NCI-H1092 treated with DMSO at 0.1 percent for 48 hours (cell line): ENCODE data around the gene C1orf115.
"Not testable (repeated sequence)": the region's sequence is repeated elsewhere in the genome, so short reads cannot be mapped to it uniquely, and the experiment has no call there.

ENCODE experiments used
- DNase-seq: peaks from one replicate; lab custom pipeline; 2025; lab: John Stamatoyannopoulos, UW

The C1orf115 gene

GRCh38 chr1:220690140-220691052, at the start of gene C1orf115:
Gene C1orf115, plus strand, starts transcription at chr1:220690363. Its CDS starts 40 bp downstream, at chr1:220690403.
- peak; percentile 61 for DNase-seq

GRCh38 chr1:220642285-220642684, 47.9 kb upstream of the C1orf115 start:
- DNase-seq: no peak

GRCh38 chr1:220652995-220653394, 37.2 kb upstream of the C1orf115 start:
- DNase-seq: no peak

GRCh38 chr1:220655509-220655908, 34.7 kb upstream of the C1orf115 start:
- DNase-seq: no peak

GRCh38 chr1:220655961-220656740, 34.0 kb upstream of the C1orf115 start:
- no peak for DNase-seq

GRCh38 chr1:220666349-220666748, 23.8 kb upstream of the C1orf115 start:
- no peak for DNase-seq

- DNase-seq: no peak
Observed at GRCh38 chr1:220669005-220669404, 21.2 kb upstream of the C1orf115 start.

GRCh38 chr1:220670365-220670764, 19.8 kb upstream of the C1orf115 start:
- DNase-seq: no peak

GRCh38 chr1:220673921-220674320, 16.2 kb upstream of the C1orf115 start:
- no peak for DNase-seq

- DNase-seq: no peak
Observed at GRCh38 chr1:220677251-220677650, 12.9 kb upstream of the C1orf115 start.

GRCh38 chr1:220680085-220680687, 10.0 kb upstream of the C1orf115 start:
- peak; percentile 64 for DNase-seq

GRCh38 chr1:220681220-220681880, 8.8 kb upstream of the C1orf115 start:
- no peak for DNase-seq

- no peak for DNase-seq
Observed at GRCh38 chr1:220682901-220683576, 7.1 kb upstream of the C1orf115 start.

- not testable (repeated sequence) for DNase-seq
Observed at GRCh38 chr1:220683716-220684115, 6.4 kb upstream of the C1orf115 start.

- no peak for DNase-seq
Observed at GRCh38 chr1:220684890-220685289, 5.3 kb upstream of the C1orf115 start.

- DNase-seq: no peak
Observed at GRCh38 chr1:220685879-220686278, 4.3 kb upstream of the C1orf115 start.

- no peak for DNase-seq
Observed at GRCh38 chr1:220687809-220688208, 2.4 kb upstream of the C1orf115 start.

GRCh38 chr1:220689666-220690065, 497 bp upstream of the C1orf115 start:
- DNase-seq: no peak

- no peak for DNase-seq
Observed at GRCh38 chr1:220691053-220691684, 1.0 kb downstream of the C1orf115 start.

GRCh38 chr1:220692436-220693228, 2.5 kb downstream of the C1orf115 start:
- no peak for DNase-seq
